ENCODE results near the gene KLF2.
A peak's percentile ranks its signal among the peaks of the same experiment; 100 is the strongest.

Gene KLF2

GRCh38 chr19:16365300-16365996 is 40.8 kb downstream of the KLF2 start:
- DNase-seq: no peak

- no peak for DNase-seq
These were observed 41.4 kb downstream of the KLF2 start for GRCh38 chr19:16366056-16366432.

GRCh38 chr19:16366433-16367260 is 42.0 kb downstream of the KLF2 start:
- DNase-seq: no peak

GRCh38 chr19:16367261-16367683 is 42.6 kb downstream of the KLF2 start:
- DNase-seq: no peak

GRCh38 chr19:16368385-16369305 is 44.0 kb downstream of the KLF2 start:
- no peak for DNase-seq

- no peak for DNase-seq
These were observed 44.7 kb downstream of the KLF2 start for GRCh38 chr19:16369306-16369663.

GRCh38 chr19:16369664-16370576 is 45.3 kb downstream of the KLF2 start:
- no peak for DNase-seq

- no peak for DNase-seq
These were observed 46.2 kb downstream of the KLF2 start for GRCh38 chr19:16370641-16371391.

GRCh38 chr19:16371540-16371986 is 46.9 kb downstream of the KLF2 start:
- DNase-seq: no peak

GRCh38 chr19:16372065-16372915 is 47.7 kb downstream of the KLF2 start:
- no peak for DNase-seq

GRCh38 chr19:16373079-16373478 is 48.5 kb downstream of the KLF2 start:
- DNase-seq: no peak

- peak; percentile 4 for DNase-seq
These were observed 48.9 kb downstream of the KLF2 start for GRCh38 chr19:16373532-16373931.

GRCh38 chr19:16373989-16374388 is 49.4 kb downstream of the KLF2 start:
- DNase-seq: no peak

- no peak for DNase-seq
These were observed 49.8 kb downstream of the KLF2 start for GRCh38 chr19:16374436-16374835.

- no peak for DNase-seq
These were observed 50.7 kb downstream of the KLF2 start for GRCh38 chr19:16375157-16375935.

GRCh38 chr19:16375936-16376185 is 51.2 kb downstream of the KLF2 start:
- DNase-seq: no peak

GRCh38 chr19:16376241-16376640 is 51.6 kb downstream of the KLF2 start:
- DNase-seq: no peak

GRCh38 chr19:16376649-16377048 is 52.0 kb downstream of the KLF2 start:
- no peak for DNase-seq

GRCh38 chr19:16377521-16377920 is 52.9 kb downstream of the KLF2 start:
- no peak for DNase-seq
